ENCODE data around the gene KLB. TPM values are rescaled to one million over a fixed set of nuclear protein-coding genes. Genes with fewer than 3 reads are reported as not detected.
A peak's percentile ranks its signal among the peaks of the same experiment; 100 is the strongest.

The KLB gene
- total and polyA plus RNA-seq, 4 donors = 13.5 to 31.0 (median 22.8) TPM

- no peak for DNase-seq (ENCODE audit: low spot score)
- H3K4me1 ChIP-seq (ENCODE audit: control insufficient read depth in 4 of 4, insufficient read depth in 4 of 4, low read length in 3 of 4) = peaks cover 2 to 41% (median 19%) of the 10 kb centered on the region in 4 donors
- H3K4me3 ChIP-seq (ENCODE audit: low read depth in 1 of 3, low read length in 3 of 3) = peak overlapping the region in 1 of 3 donors; percentile 27
- no peak overlapping the region for H3K27ac ChIP-seq (ENCODE audit: low read depth in 1 of 2, low read length in 2 of 2)
- H3K27me3 ChIP-seq (ENCODE audit: control insufficient read depth in 4 of 4, insufficient read depth in 4 of 4, low read length in 3 of 4) = no peaks in the 10 kb centered on the region
- WGBS = 54% methylated on average over 7 of the region's 7 CpGs
- no peaks in the 10 kb centered on the region for H3K9me3 ChIP-seq (ENCODE audit: control insufficient read depth in 4 of 4, low read length in 3 of 4)
- no peak overlapping the region for H3K9ac ChIP-seq (ENCODE audit: low read depth in 1 of 2, low read length in 2 of 2)
- TF ChIP-seq GABPA (IDR thresholded peaks at IDR 0.05 in 1 of 2, conservative IDR thresholded peaks at IDR 0.05 in 1 of 2) (no peak), RXRA (IDR thresholded peaks at IDR 0.05) (no peak), ATF3 (IDR thresholded peaks at IDR 0.05) (no peak), JUND (IDR thresholded peaks at IDR 0.05) (no peak), YY1 (IDR thresholded peaks at IDR 0.05) (no peak), ZBTB33 (IDR thresholded peaks at IDR 0.05) (no peak), CTCF (IDR thresholded peaks at IDR 0.05; ENCODE audit: low read depth, low read length, missing input control) (peak; percentile 15), HNF4A (conservative IDR thresholded peaks at IDR 0.05) (no peak), HNF4G (IDR thresholded peaks at IDR 0.05) (no peak), RAD21 (IDR thresholded peaks at IDR 0.05) (peak; percentile 69 to 71)
- H3K36me3 ChIP-seq (ENCODE audit: control insufficient read depth in 4 of 4, insufficient read depth in 3 of 4, low read depth in 1 of 4, low read length in 3 of 4) = peaks cover 0 to 4% (median 2%) of the 10 kb centered on the region in 4 donors
Measured at GRCh38 chr4:39435659-39436563, 29.2 kb downstream of the KLB start.

- Histone ChIP-seq H3K27ac (ENCODE audit: low read depth in 1 of 2, low read length in 2 of 2) (no peak overlapping the region), H3K4me1 (ENCODE audit: control insufficient read depth in 4 of 4, insufficient read depth in 4 of 4, low read length in 3 of 4) (peaks cover 2 to 12% (median 5%) of the 10 kb centered on the region in 4 donors), H3K4me3 (ENCODE audit: low read depth in 1 of 3, low read length in 3 of 3) (no peak overlapping the region), H3K27me3 (ENCODE audit: control insufficient read depth in 4 of 4, insufficient read depth in 4 of 4, low read length in 3 of 4) (no peaks in the 10 kb centered on the region), H3K36me3 (ENCODE audit: control insufficient read depth in 4 of 4, insufficient read depth in 3 of 4, low read depth in 1 of 4, low read length in 3 of 4) (peaks cover 2 to 8% (median 5%) of the 10 kb centered on the region in 4 donors), H3K9ac (ENCODE audit: low read depth in 1 of 2, low read length in 2 of 2) (no peak overlapping the region), H3K9me3 (ENCODE audit: control insufficient read depth in 4 of 4, low read length in 3 of 4) (no peaks in the 10 kb centered on the region)
- 92% methylated on average over 2 of the region's 2 CpGs for WGBS
- no peak for DNase-seq (ENCODE audit: low spot score)
- no peak for TF ChIP-seq HNF4G (IDR thresholded peaks at IDR 0.05)
Measured at GRCh38 chr4:39441593-39441992, 34.9 kb downstream of the KLB start.

GRCh38 chr4:39442998-39443397, 36.3 kb downstream of the KLB start:
- Histone ChIP-seq H3K27me3 (ENCODE audit: control insufficient read depth in 4 of 4, insufficient read depth in 4 of 4, low read length in 3 of 4) (no peaks in the 10 kb centered on the region), H3K36me3 (ENCODE audit: control insufficient read depth in 4 of 4, insufficient read depth in 3 of 4, low read depth in 1 of 4, low read length in 3 of 4) (peaks cover 5 to 15% (median 11%) of the 10 kb centered on the region in 4 donors), H3K4me1 (ENCODE audit: control insufficient read depth in 4 of 4, insufficient read depth in 4 of 4, low read length in 3 of 4) (peaks cover 0 to 3% (median 0%) of the 10 kb centered on the region in 4 donors), H3K9me3 (ENCODE audit: control insufficient read depth in 4 of 4, low read length in 3 of 4) (no peaks in the 10 kb centered on the region), H3K9ac (ENCODE audit: low read depth in 1 of 2, low read length in 2 of 2) (no peak overlapping the region), H3K4me3 (ENCODE audit: low read depth in 1 of 3, low read length in 3 of 3) (no peak overlapping the region), H3K27ac (ENCODE audit: low read depth in 1 of 2, low read length in 2 of 2) (no peak overlapping the region)
- WGBS = 89% methylated on average over 4 of the region's 4 CpGs
- no peak for DNase-seq (ENCODE audit: low spot score)
- TF ChIP-seq EGR1 (IDR thresholded peaks at IDR 0.05; ENCODE audit: low read depth in 2 of 2) (no peak), TAF1 (conservative IDR thresholded peaks at IDR 0.05) (no peak), FOXA2 (IDR thresholded peaks at IDR 0.05) (no peak), JUND (IDR thresholded peaks at IDR 0.05) (no peak), HNF4G (IDR thresholded peaks at IDR 0.05) (no peak), RAD21 (IDR thresholded peaks at IDR 0.05) (no peak), ZBTB33 (IDR thresholded peaks at IDR 0.05) (no peak), REST (IDR thresholded peaks at IDR 0.05) (no peak), RXRA (IDR thresholded peaks at IDR 0.05) (no peak), FOXA1 (IDR thresholded peaks at IDR 0.05) (no peak), HNF4A (conservative IDR thresholded peaks at IDR 0.05) (no peak), GABPA (IDR thresholded peaks at IDR 0.05 in 1 of 2, conservative IDR thresholded peaks at IDR 0.05 in 1 of 2) (no peak)
